GM19328 (cell line): Measurements from ENCODE around the gene RANGAP1.
A peak's percentile ranks its signal among the peaks of the same experiment; 100 is the strongest.

Source experiments
- ATAC-seq: cut with Tn5 transposase; IDR thresholded peaks from one replicate; pipeline ENCODE4 v1.9.1; 2021; ENCODE audit warnings: mild to moderate bottlenecking, moderate library complexity; ENCODE audit not compliant: unreplicated experiment

The RANGAP1 gene

DNA sequence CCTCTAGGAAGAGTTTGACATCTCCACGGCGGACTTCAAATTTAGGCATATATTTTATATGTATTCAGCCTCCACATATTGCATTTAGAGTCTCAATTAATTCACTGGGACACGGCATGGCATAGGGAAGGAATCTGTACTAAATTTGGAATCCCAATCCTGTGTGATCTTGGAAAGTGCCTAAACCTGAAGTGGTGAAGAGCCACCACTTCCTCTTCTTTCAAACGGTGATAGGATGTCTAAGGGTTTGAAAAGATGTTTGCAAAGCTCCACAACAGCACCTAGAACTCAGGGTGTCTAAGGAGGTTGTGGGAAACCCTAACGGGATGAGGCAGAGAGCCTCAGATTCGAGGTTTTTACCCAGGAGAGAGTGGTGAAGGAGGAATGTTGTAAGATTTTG is 81.9 kb downstream of the RANGAP1 start:
- no peak for ATAC-seq

GRCh38 chr22:41203118-41203517 is 82.9 kb downstream of the RANGAP1 start:
- no peak for ATAC-seq

- ATAC-seq = no peak
These were observed 84.8 kb downstream of the RANGAP1 start for GRCh38 chr22:41201141-41201540.

- no peak for ATAC-seq
These were observed 87.9 kb downstream of the RANGAP1 start for GRCh38 chr22:41198027-41198580.

- peak; percentile 71 for ATAC-seq
These were observed 88.7 kb downstream of the RANGAP1 start for GRCh38 chr22:41197038-41197972.
